Activated T-helper 17 cell treated with anti-CD3 and anti-CD28 coated beads, Interleukin-2, amount 50 U/mL, for 72 hours (primary cell): Measurements from ENCODE around the gene S100A12. TPM values are rescaled to one million over a fixed set of nuclear protein-coding genes. Genes with fewer than 3 reads are reported as not detected.

ENCODE experiments used
- ATAC-seq: fragments of 150-1000 bp; cut with Tn5 transposase; replicated peaks from 2 replicates; pipeline ENCODE4 v1.10.0; 2021; ENCODE audit warnings: mild to moderate bottlenecking, moderate library complexity
- H3K27ac Mint-ChIP-seq: one replicate; pipeline ENCODE4 v1.8.0; 2022; ENCODE audit warnings: mixed read lengths
- H3K27me3 Mint-ChIP-seq: one replicate; pipeline ENCODE4 v1.8.0; 2022; ENCODE audit warnings: mixed read lengths
- H3K36me3 Mint-ChIP-seq: one replicate; pipeline ENCODE4 v1.8.0; 2022; ENCODE audit warnings: low read depth, mild to moderate bottlenecking, mixed read lengths
- H3K4me1 Mint-ChIP-seq: one replicate; pipeline ENCODE4 v1.8.0; 2022; ENCODE audit warnings: mixed read lengths
- H3K4me3 Mint-ChIP-seq: one replicate; pipeline ENCODE4 v1.8.0; 2022; ENCODE audit warnings: mild to moderate bottlenecking, mixed read lengths
- H3K9me3 Mint-ChIP-seq: one replicate; pipeline ENCODE4 v1.8.0; 2022; ENCODE audit warnings: mixed read lengths
- total RNA-seq, 2 donors: library from RNA; stranded (reverse); gene quantifications; one replicate each; pipeline ENCODE4 v1.2.3, GENCODE V29; 2022

S100A12 gene
- total RNA-seq, 2 donors from 2014 or later: not detected

DNA sequence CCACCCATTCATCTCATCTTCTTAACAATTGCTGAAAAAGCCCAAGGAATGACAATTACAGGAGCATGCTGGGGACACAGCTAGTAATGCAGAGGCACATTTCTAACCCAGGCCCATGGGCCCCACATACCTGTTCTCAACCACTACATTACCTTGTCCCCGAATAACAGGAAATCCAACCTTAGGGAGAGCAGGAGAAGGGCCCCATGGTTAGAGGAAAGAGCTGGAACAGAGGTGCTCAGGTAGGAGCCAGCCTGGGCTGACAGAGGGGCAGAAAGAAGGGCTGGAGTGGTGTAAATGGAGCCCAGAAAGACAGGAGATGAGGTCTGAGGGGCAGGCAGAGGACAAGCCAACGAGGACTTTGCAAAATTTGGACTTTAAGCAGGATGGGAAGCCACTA, 26.8 kb upstream of the S100A12 start:
- no peak for ATAC-seq
- H3K4me1 Mint-ChIP-seq: peaks cover 13% of the 10 kb centered on the region
- no peak overlapping the region for H3K4me3 Mint-ChIP-seq
- H3K36me3 Mint-ChIP-seq: no peaks in the 10 kb centered on the region
- no peaks in the 10 kb centered on the region for H3K9me3 Mint-ChIP-seq
- no peak overlapping the region for H3K27ac Mint-ChIP-seq
- H3K27me3 Mint-ChIP-seq: no peaks in the 10 kb centered on the region

DNA sequence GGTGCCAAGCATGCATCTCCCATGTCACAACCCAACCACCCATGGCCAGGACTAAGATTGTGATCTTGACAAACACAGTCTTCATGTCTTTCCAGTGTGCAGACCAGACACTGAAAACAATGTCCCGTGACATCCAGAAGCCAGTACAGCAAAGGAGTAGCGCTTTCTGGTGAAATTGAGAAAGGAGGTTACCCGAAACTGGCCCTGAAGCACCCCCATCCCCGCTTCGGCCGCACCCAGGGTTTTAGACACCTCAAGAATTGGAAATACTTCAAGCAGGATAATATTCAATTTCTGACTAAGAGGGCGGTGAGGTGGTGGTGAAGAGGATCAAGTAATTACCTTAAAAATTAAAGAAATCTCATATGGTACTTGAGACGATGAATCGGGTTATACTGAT, 26.0 kb upstream of the S100A12 start:
- Mint-ChIP-seq H3K4me1 (peaks cover 8% of the 10 kb centered on the region), H3K4me3 (no peak overlapping the region), H3K27me3 (no peaks in the 10 kb centered on the region), H3K9me3 (no peaks in the 10 kb centered on the region), H3K36me3 (no peaks in the 10 kb centered on the region), H3K27ac (no peak overlapping the region)
- ATAC-seq: no peak

DNA sequence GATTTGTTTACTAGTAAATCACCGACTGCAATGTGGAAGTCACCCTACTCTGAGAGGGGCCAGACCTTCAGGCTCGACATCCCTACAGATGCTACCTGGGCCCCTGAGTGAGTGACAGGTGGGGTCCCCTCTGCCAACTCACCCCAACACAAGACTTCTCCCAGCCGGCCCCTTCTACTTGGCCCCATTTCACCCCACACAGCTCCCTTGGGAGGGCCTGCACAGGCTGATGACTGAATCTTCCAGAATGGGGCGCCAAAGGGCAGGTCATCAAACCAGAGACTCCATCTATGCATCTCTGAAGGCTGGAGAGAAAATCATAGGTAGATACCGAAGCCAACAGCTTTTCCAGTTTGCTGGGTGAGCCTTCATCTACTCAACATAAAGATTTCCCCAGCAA, 24.8 kb upstream of the S100A12 start:
- Mint-ChIP-seq H3K9me3 (no peaks in the 10 kb centered on the region), H3K4me3 (no peak overlapping the region), H3K27me3 (peaks cover 7% of the 10 kb centered on the region), H3K27ac (no peak overlapping the region), H3K36me3 (no peaks in the 10 kb centered on the region), H3K4me1 (peaks cover 3% of the 10 kb centered on the region)
- no peak for ATAC-seq

DNA sequence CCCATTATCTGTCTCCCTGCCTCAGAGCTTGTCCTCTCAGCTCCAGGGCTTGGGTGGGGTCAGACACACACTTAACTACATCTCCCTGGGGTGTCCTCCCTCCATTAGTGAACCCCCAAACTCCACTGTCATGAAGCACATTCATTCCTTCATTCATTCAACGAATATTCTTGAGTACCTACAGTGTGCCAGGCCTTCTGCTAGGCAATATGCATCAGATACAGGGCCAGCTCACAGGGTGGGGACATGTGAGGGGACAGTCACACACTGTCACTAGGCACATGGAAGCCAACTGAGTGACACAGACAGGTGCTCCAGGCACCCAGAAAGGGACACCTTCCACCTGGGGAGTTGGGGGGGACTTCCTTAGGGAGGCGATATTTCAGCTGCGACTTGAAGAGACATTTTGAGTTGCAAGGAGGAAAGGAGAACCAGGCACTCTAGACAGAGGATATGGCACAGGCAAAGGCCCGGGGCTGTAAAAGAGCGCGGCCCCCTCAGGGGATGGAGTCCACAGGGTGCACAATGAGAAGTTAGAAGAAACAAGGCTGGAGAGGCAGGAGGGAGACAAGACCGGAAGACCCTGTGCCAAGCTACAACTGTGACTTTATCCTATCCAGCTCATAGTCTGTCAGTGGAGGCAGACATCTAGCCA, 24.1 kb upstream of the S100A12 start:
- Mint-ChIP-seq H3K36me3 (no peaks in the 10 kb centered on the region), H3K4me1 (peaks cover under 1% of the 10 kb centered on the region), H3K4me3 (no peak overlapping the region), H3K27me3 (peaks cover 9% of the 10 kb centered on the region), H3K27ac (no peak overlapping the region), H3K9me3 (no peaks in the 10 kb centered on the region)
- ATAC-seq: no peak

DNA sequence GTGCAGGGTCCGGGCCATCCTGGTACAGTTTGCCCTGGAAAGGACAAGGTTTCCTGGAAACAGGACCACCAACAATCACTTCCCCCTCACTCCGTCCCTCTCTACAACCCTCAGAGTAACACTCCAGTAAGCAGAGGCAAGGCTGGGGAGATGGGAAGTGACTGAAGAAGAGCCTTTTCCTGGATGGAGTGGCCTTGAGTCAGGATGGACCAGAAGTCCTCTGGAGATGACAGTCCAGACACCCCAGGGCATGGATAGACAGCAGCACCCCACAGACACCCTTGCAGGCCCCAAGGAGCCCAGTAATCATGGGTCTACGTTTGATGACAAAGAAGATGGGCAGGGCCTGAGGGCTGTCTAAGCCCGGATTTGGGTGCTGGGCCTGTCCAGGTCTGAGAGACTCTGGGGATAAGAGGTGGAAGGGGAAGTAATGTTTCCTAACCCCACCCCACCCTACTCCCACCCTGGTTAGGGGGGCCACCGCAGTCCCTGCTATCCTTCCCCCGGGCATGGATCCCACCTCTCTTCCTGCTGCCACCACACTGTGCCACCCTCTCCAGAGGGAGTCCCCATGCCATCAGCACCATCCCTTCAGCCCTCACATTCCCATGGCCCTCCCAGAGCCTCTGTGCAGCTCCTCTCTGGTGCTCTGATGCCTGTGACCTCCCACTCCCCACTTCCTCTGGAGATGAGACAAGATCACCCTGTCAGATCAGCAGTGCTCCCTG, 22.7 kb upstream of the S100A12 start:
- H3K4me1 Mint-ChIP-seq: no peaks in the 10 kb centered on the region
- H3K4me3 Mint-ChIP-seq: no peak overlapping the region
- no peaks in the 10 kb centered on the region for H3K9me3 Mint-ChIP-seq
- ATAC-seq: no peak
- H3K27ac Mint-ChIP-seq: no peak overlapping the region
- peaks cover 13% of the 10 kb centered on the region for H3K27me3 Mint-ChIP-seq
- no peaks in the 10 kb centered on the region for H3K36me3 Mint-ChIP-seq

DNA sequence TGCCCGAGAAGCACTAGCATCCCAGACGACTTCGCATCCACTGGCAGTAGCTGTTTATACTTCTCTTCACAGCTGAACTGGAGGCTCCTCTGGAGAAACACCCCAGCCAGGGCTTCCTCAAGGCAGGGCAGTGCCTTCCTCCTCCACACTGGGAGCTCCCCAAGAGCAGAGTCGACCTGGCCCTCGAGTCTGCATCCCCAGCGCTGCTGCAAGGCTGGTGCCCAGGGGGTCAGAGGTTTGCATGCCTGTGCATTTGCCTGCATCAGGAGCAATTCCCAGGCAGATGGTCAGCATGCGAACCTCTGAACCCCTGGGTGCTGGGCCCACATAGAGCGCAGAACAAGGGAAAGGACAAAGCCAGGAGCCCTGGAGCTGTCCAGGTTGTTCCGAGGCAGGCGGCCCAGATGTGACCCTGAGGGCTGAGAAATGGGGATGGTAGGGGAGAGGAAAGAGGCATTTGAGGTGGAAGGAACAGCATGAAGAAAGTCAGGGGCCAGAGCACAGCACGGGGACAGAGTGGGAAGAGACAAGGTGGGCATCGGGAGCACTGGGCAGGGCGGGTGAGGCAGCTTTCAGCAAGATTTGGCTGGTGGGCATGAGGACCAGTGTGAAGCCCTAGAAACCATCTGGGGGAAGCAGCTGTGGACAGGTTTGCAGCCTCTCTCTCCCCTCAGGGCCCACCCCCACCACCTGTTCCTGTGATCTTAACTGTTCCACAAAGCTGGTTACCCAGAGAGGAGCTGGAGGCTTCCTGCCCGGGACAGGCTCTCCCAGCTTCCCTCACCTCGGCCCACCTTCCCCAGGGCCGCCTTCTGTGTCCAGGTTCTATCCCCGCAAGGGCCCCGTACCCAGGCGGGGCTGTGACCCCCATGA, 21.9 kb upstream of the S100A12 start:
- Mint-ChIP-seq H3K36me3 (no peaks in the 10 kb centered on the region), H3K4me3 (no peak overlapping the region), H3K9me3 (no peaks in the 10 kb centered on the region), H3K4me1 (no peaks in the 10 kb centered on the region), H3K27ac (no peak overlapping the region), H3K27me3 (peaks cover 15% of the 10 kb centered on the region)
- no peak for ATAC-seq

DNA sequence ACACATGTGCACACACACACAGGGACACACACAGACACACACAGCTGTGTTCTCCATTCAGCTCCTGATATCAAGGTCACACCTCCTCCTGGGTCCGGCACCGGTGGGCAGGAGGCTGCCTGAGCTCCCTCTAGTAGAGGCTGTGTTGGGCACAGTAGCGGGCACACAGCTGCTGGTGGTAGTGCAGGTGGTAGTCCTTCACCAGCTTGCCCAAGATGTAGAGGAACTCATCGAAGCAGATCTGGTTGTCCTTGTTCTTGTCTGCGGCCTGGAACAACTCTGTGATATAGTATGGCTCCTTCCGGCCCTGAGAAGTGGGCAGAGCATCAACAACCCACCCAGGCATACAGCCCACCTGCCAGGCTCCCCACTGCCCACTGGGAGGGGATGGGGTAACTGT, 21.0 kb upstream of the S100A12 start:
- peaks cover 15% of the 10 kb centered on the region for H3K27me3 Mint-ChIP-seq
- ATAC-seq: no peak
- H3K36me3 Mint-ChIP-seq: no peaks in the 10 kb centered on the region
- no peak overlapping the region for H3K4me3 Mint-ChIP-seq
- no peak overlapping the region for H3K27ac Mint-ChIP-seq
- no peaks in the 10 kb centered on the region for H3K9me3 Mint-ChIP-seq
- H3K4me1 Mint-ChIP-seq: no peaks in the 10 kb centered on the region

DNA sequence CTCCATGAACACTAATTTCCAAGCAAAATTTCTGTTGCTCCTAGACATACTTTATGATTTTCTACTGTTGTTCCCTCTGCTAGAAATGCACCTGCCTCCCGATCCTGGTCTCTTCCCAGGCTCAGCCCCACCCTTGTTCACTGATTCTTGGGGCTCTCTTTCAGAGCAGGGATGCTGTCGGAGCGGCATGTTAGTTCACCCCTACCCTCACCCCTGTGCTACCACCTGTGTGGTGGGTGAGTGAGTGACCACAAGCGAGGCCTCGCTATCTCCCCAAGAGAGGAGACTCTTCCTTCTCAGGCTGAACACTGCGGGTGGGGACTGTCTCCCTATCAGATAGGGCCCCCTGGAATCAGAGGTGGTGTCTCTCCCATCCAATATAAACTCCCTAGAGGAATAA, 20.4 kb upstream of the S100A12 start:
- Mint-ChIP-seq H3K27me3 (peaks cover 15% of the 10 kb centered on the region), H3K4me3 (no peak overlapping the region), H3K36me3 (no peaks in the 10 kb centered on the region), H3K27ac (no peak overlapping the region), H3K9me3 (no peaks in the 10 kb centered on the region), H3K4me1 (no peaks in the 10 kb centered on the region)
- ATAC-seq: no peak

DNA sequence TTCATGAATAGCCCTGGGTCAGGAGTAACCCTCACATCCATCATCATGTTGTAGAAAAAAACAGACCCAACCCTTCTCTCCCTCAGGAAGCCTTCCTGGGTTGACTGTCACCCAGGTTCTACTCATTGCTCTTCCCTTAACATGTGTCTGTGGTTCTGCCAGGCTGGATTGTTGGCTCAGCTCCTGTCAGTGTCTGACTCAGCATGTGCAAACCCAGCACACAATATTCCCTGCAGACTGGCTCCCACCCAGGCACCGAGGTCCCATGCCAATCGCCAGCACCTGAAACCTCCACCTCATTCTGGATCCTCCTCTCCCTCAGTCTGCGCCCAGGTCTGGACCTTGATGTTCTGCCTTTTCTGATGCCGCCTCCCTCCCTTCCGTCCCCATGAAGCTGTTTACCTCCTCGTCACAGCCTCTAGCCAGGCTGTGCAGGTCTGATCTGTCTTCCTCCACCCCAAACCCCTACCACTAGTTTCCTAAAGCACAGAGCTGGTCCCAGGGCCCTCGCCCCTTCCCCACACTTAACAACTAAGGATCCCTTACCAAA, 19.8 kb upstream of the S100A12 start:
- no peaks in the 10 kb centered on the region for H3K4me1 Mint-ChIP-seq
- H3K9me3 Mint-ChIP-seq: no peaks in the 10 kb centered on the region
- H3K27me3 Mint-ChIP-seq: peaks cover 15% of the 10 kb centered on the region
- H3K36me3 Mint-ChIP-seq: no peaks in the 10 kb centered on the region
- ATAC-seq: no peak
- no peak overlapping the region for H3K27ac Mint-ChIP-seq
- no peak overlapping the region for H3K4me3 Mint-ChIP-seq

DNA sequence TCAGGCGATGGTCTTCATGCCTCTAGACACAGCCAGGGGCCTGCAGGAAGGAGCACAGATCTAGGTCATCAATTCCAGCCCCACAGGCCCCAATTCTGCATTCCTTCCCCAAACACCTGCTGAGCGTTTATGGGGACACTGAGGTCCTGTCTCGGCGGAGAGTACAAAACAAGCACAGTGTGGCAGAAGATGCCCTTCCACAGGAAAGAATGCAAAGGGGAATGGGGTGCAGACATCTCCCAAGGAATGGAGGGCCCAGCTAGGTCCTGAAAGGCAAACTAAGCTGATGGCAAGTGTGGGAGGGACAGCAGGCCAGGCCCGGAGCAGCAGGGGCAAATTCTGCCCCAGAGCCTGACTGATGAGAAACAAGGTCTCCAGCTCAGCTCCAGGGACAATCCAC, 19.0 kb upstream of the S100A12 start:
- Mint-ChIP-seq H3K9me3 (no peaks in the 10 kb centered on the region), H3K27me3 (peaks cover 18% of the 10 kb centered on the region), H3K4me1 (no peaks in the 10 kb centered on the region), H3K27ac (no peak overlapping the region), H3K36me3 (no peaks in the 10 kb centered on the region), H3K4me3 (no peak overlapping the region)
- no peak for ATAC-seq

DNA sequence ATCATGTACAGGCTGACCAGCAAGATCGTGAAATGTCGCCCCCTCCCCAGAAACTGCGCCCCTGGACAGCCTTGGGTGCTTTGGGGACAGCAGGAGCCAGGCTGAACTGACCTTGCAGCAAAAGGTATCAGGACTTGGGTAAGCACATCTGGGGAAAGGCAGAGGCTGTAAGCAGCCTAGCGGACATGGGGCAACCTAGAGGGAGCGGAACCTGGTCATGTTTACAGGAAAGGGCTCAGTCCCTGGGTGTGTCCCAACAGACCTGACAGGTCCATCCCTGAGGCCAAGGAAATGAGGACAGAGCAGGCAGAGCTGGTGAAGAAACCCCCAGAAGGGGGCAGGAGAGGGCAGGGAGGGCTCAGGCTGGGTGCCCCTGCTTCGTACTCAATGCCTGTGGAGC, 18.5 kb upstream of the S100A12 start:
- Mint-ChIP-seq H3K4me1 (no peaks in the 10 kb centered on the region), H3K4me3 (no peak overlapping the region), H3K27me3 (peaks cover 22% of the 10 kb centered on the region), H3K36me3 (no peaks in the 10 kb centered on the region), H3K9me3 (no peaks in the 10 kb centered on the region), H3K27ac (no peak overlapping the region)
- no peak for ATAC-seq

DNA sequence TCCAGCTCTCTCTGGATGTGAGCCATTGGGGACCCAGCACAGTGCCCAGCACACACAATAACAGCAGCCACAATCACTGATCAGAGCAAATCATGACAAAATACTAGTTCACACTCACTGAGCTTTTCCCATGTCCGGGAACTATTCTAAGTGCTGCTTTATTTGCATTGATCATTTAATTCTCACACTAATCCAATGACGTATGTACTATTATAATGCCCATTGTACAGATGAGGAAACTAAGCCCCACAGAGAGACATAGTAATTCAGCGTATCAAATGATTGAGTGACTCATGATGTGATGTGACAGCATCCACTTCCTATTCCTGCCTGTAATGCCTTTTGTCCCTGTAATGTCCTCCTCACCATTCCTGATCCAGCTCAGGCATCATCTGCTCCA, 17.4 kb upstream of the S100A12 start:
- Mint-ChIP-seq H3K4me3 (no peak overlapping the region), H3K36me3 (no peaks in the 10 kb centered on the region), H3K27me3 (peaks cover 22% of the 10 kb centered on the region)

DNA sequence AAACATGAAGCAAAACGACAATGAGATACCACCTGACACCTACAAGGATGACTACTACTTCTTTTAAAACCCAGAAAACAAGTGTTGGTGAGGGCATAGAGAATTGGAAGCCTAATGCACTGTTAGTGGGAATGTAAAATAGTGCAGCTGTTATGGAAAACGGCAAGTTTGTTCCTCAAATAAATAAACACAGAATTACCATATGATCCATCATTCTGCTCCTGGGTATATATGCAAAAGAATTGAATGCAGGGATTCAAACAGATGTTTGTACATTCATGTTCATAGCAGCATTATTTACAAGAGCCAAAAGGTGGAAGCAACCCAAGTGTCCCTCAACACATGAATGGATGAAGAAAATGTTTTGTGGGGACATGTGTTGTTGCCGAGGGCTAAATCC, 16.8 kb upstream of the S100A12 start:
- no peaks in the 10 kb centered on the region for H3K4me1 Mint-ChIP-seq
- no peak overlapping the region for H3K27ac Mint-ChIP-seq
- no peaks in the 10 kb centered on the region for H3K36me3 Mint-ChIP-seq
- no peak for ATAC-seq
- H3K4me3 Mint-ChIP-seq: no peak overlapping the region
- no peaks in the 10 kb centered on the region for H3K9me3 Mint-ChIP-seq
- peaks cover 22% of the 10 kb centered on the region for H3K27me3 Mint-ChIP-seq

More for the DNA sequence above, 17.4 kb upstream of the S100A12 start:
- Mint-ChIP-seq H3K4me1 (no peaks in the 10 kb centered on the region), H3K9me3 (no peaks in the 10 kb centered on the region), H3K27ac (no peak overlapping the region)
- no peak for ATAC-seq

DNA sequence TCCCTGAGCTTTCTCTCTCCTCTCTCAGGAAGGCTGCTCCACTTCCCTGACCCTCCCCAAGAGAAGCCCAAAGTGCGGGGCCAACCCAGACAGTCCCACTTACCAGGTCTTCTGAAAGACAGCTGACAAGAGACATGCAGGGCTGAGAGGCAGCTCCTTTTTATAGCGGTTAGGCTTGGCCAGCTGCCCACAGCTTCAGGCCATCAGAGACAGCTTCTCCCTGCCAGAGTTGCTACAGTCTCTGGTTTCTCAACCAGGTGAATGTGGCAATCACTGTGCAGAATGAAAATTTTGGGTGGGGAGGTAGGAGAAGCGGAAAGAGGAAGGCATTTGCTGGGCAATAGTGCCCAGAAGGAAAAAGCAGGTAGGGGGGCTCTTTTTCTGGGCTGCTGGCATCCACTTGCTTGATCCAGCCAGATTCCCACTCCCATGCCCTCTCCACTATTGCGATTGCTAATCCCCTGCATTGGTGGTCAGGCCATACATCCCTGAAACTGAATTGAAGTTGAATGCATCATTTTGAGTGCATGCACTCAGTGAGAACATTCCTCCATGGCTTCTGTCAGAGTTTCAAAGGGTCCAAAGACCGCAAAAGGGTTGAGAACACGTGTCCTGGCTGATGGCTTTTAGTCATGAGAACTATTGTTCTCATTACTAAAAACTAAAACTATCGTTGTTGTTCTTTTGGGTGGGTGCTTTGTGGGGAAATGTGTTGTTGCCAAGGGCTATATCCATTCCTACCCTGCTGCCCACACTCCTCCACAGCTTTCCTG, 15.7 kb upstream of the S100A12 start, which contains the start of gene S100A8:
S100A8 (minus strand) TSS at position 136 of the 773 bp plus-strand sequence. CDS start 538 bp downstream, outside the sequence.
- ATAC-seq: no peak

More for the DNA sequence above, 15.7 kb upstream of the S100A12 start, which contains the start of gene S100A8:
- H3K4me1 Mint-ChIP-seq: no peaks in the 10 kb centered on the region
- H3K27ac Mint-ChIP-seq: no peak within 1 kb of the TSS
- no peak within 1 kb of the TSS for H3K4me3 Mint-ChIP-seq
- H3K27me3 Mint-ChIP-seq: peaks cover 22% of the 10 kb centered on the region
- H3K36me3 Mint-ChIP-seq: no peaks in the 10 kb centered on the region
- no peaks in the 10 kb centered on the region for H3K9me3 Mint-ChIP-seq
